Measurements from ENCODE around the gene TMC3.

The TMC3 gene

GRCh38 chr15:81323559-81323943 lies 50.5 kb downstream of the TMC3 start:
- Mint-ChIP-seq H3K27me3 (ENCODE audit: low read depth) (peaks cover 11% of the 10 kb centered on the region), H3K27ac (no peak overlapping the region), H3K9me3 (no peaks in the 10 kb centered on the region), H3K4me3 (peak overlapping the region; percentile 92 to 97 (median 94)), H3K36me3 (ENCODE audit: low read depth) (no peaks in the 10 kb centered on the region), H3K4me1 (peaks cover 6% of the 10 kb centered on the region)
- TF ChIP-seq, protein P1, sequence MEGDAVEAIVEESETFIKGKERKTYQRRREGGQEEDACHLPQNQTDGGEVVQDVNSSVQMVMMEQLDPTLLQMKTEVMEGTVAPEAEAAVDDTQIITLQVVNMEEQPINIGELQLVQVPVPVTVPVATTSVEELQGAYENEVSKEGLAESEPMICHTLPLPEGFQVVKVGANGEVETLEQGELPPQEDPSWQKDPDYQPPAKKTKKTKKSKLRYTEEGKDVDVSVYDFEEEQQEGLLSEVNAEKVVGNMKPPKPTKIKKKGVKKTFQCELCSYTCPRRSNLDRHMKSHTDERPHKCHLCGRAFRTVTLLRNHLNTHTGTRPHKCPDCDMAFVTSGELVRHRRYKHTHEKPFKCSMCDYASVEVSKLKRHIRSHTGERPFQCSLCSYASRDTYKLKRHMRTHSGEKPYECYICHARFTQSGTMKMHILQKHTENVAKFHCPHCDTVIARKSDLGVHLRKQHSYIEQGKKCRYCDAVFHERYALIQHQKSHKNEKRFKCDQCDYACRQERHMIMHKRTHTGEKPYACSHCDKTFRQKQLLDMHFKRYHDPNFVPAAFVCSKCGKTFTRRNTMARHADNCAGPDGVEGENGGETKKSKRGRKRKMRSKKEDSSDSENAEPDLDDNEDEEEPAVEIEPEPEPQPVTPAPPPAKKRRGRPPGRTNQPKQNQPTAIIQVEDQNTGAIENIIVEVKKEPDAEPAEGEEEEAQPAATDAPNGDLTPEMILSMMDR (IDR thresholded peaks at IDR 0.05; ENCODE audit: unreplicated experiment in 3 of 3) = no peak

DNA sequence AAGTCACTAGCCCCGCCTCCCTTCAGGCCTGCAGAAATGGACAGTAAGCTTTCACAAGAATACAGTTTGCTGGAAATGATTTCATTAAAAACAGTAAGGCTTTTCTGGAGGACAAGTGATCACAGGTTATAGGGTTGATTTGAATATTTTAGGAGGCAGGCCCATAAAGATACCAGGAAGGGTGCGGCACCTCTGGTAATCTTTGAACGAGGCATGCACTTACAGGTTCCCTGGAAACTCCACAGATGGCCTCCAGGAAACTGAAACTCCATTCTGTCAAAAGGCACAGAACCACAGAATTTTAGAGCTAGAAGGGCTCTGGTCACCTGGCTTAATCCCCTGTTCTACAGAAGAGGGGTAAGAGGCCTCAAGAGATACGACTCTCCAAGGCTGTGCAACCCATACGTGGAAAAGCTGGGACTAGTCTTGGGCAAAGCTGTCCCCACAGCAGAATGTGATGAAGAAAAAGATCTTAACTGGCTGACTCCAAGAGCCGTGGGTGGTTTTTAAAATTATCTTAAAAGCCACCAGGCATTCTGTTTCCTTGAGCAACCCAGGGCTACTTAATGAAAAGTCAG lies 51.2 kb downstream of the TMC3 start:
- Mint-ChIP-seq H3K36me3 (ENCODE audit: low read depth) (no peaks in the 10 kb centered on the region), H3K27ac (no peak overlapping the region), H3K4me1 (peaks cover 6% of the 10 kb centered on the region), H3K4me3 (peak overlapping the region; percentile 70 to 76 (median 71)), H3K9me3 (no peaks in the 10 kb centered on the region), H3K27me3 (ENCODE audit: low read depth) (peaks cover 11% of the 10 kb centered on the region)
- TF ChIP-seq, protein P1 (IDR thresholded peaks at IDR 0.05; ENCODE audit: unreplicated experiment in 3 of 3) = no peak

- Mint-ChIP-seq H3K27me3 (ENCODE audit: low read depth) (peaks cover 11% of the 10 kb centered on the region), H3K4me1 (peaks cover 6% of the 10 kb centered on the region), H3K36me3 (ENCODE audit: low read depth) (no peaks in the 10 kb centered on the region), H3K27ac (no peak overlapping the region), H3K9me3 (no peaks in the 10 kb centered on the region), H3K4me3 (peak overlapping the region in 1 of 3 experiments; percentile 37)
- TF ChIP-seq, protein P1 (IDR thresholded peaks at IDR 0.05; ENCODE audit: unreplicated experiment in 3 of 3) = no peak
These were observed 52.3 kb downstream of the TMC3 start for GRCh38 chr15:81321667-81322066.

GRCh38 chr15:81317642-81318017 lies 56.4 kb downstream of the TMC3 start:
- Mint-ChIP-seq H3K4me1 (no peaks in the 10 kb centered on the region), H3K36me3 (ENCODE audit: low read depth) (peaks cover 8% of the 10 kb centered on the region), H3K9me3 (no peaks in the 10 kb centered on the region), H3K27ac (no peak overlapping the region), H3K4me3 (no peak overlapping the region), H3K27me3 (ENCODE audit: low read depth) (peaks cover 4% of the 10 kb centered on the region)
- TF ChIP-seq, protein P1 (IDR thresholded peaks at IDR 0.05; ENCODE audit: unreplicated experiment in 3 of 3) = no peak

GRCh38 chr15:81316267-81316666 lies 57.7 kb downstream of the TMC3 start:
- TF ChIP-seq, protein P1 (IDR thresholded peaks at IDR 0.05; ENCODE audit: unreplicated experiment in 3 of 3) = no peak
- Mint-ChIP-seq H3K9me3 (no peaks in the 10 kb centered on the region), H3K4me1 (no peaks in the 10 kb centered on the region), H3K27ac (no peak overlapping the region), H3K4me3 (no peak overlapping the region), H3K36me3 (ENCODE audit: low read depth) (peaks cover 18% of the 10 kb centered on the region), H3K27me3 (ENCODE audit: low read depth) (peaks cover 4% of the 10 kb centered on the region)

- TF ChIP-seq, protein P1 (IDR thresholded peaks at IDR 0.05; ENCODE audit: unreplicated experiment in 3 of 3) = no peak
- H3K4me3 Mint-ChIP-seq = no peak overlapping the region
- peaks cover 4% of the 10 kb centered on the region for H3K27me3 Mint-ChIP-seq (ENCODE audit: low read depth)
- H3K36me3 Mint-ChIP-seq (ENCODE audit: low read depth) = peaks cover 21% of the 10 kb centered on the region
- H3K4me1 Mint-ChIP-seq = no peaks in the 10 kb centered on the region
- no peak overlapping the region for H3K27ac Mint-ChIP-seq
- no peaks in the 10 kb centered on the region for H3K9me3 Mint-ChIP-seq
These were observed 58.4 kb downstream of the TMC3 start for GRCh38 chr15:81315452-81316175.

Measured in nephron (organoid).